SK-N-SH (cell line): ENCODE data around the gene SPIRE2. TPM values are rescaled to one million over a fixed set of nuclear protein-coding genes. Genes with fewer than 3 reads are reported as not detected.

ENCODE experiments used
- CTCF ChIA-PET: fragments of 300-600, 350-600 bp; formaldehyde crosslinking; extraction: SDS; loops from one replicate; lab custom pipeline; 2021; lab: Yijun Ruan, JAX
- POLR2A ChIA-PET: fragments of 350-600 bp; sonication (Branson Sonifier 250); formaldehyde crosslinking; extraction: SDS; loops from one replicate; lab custom pipeline; 2020; ENCODE audit warnings: antibody characterized with exemption, inconsistent platforms; lab: Yijun Ruan, JAX
- DNase-seq: peaks from one replicate; pipeline ENCODE4 v3.0.0; 2012
- H2AFZ ChIP-seq: fragments of 200-600 bp; sonication (generic); 2 replicates; pipeline ENCODE4 v1.8.1; 2016; ENCODE audit warnings: antibody characterized with exemption, mild to moderate bottlenecking, low read depth
- H3F3A ChIP-seq: fragments of 200-600 bp; sonication (generic); replicated peaks from 2 replicates; pipeline ENCODE3; 2016; ENCODE audit warnings: antibody characterized with exemption, mild to moderate bottlenecking; ENCODE audit not compliant: insufficient read depth
- H3K27ac ChIP-seq, 2 experiments: fragments of 200-500 bp in 1 of 2; fragments of 200-600 bp in 1 of 2; sonication (Bioruptor generic) in 1 of 2; sonication (generic), shearing (Covaris generic) in 1 of 2; 2 replicates each; pipeline versions ENCODE4 v1.5.1 to v1.6.1; 2014 to 2016; ENCODE audit warnings: low read depth in 2 of 2, inconsistent platforms in 1 of 2, low read length in 1 of 2, mild to moderate bottlenecking in 1 of 2, mixed read lengths in 1 of 2
- H3K27me3 ChIP-seq: fragments of 200-600 bp; sonication (generic), shearing (Covaris generic); 2 replicates; pipeline ENCODE4 v1.6.1; 2016; ENCODE audit warnings: mixed run types; ENCODE audit not compliant: insufficient read depth
- H3K36me3 ChIP-seq, 2 experiments: fragments of 200-500 bp in 1 of 2; fragments of 200-600 bp in 1 of 2; sonication (Bioruptor generic) in 1 of 2; sonication (generic) in 1 of 2; replicated peaks in 1 of 2; 2 replicates each; pipeline versions ENCODE3 to v1.5.1; 2014 to 2016; ENCODE audit warnings: low read length in 1 of 2, mild to moderate bottlenecking in 1 of 2; ENCODE audit not compliant: insufficient read depth in 2 of 2, control insufficient read depth in 1 of 2
- H3K4me1 ChIP-seq, 2 experiments: fragments of 200-500 bp in 1 of 2; fragments of 200-600 bp in 1 of 2; sonication (Bioruptor generic) in 1 of 2; sonication (generic), shearing (Covaris generic) in 1 of 2; 2 replicates each; pipeline versions ENCODE4 v1.5.1 to v1.6.1; 2014 to 2016; ENCODE audit warnings: low read depth in 1 of 2, low read length in 1 of 2, mixed run types in 1 of 2; ENCODE audit not compliant: insufficient read depth in 2 of 2, control insufficient read depth in 1 of 2
- H3K4me2 ChIP-seq: fragments of 200-600 bp; sonication (generic), shearing (Covaris generic); 2 replicates; pipeline ENCODE4 v1.6.1; 2017; ENCODE audit warnings: mixed run types
- H3K4me3 ChIP-seq, 2 experiments: fragments of 200-500 bp in 1 of 2; fragments of 200-600 bp in 1 of 2; sonication (Bioruptor generic) in 1 of 2; sonication (generic), shearing (Covaris generic) in 1 of 2; 2 replicates each; pipeline versions ENCODE4 v1.5.1 to v1.8.1; 2014 to 2016; ENCODE audit warnings: low read depth in 2 of 2, inconsistent platforms in 1 of 2, low read length in 1 of 2, mild to moderate bottlenecking in 1 of 2, mixed read lengths in 1 of 2, moderate library complexity in 1 of 2
- H3K79me2 ChIP-seq: fragments of 200-600 bp; sonication (generic); 2 replicates; pipeline ENCODE4 v1.8.1; 2017; ENCODE audit warnings: mild to moderate bottlenecking; ENCODE audit not compliant: insufficient read depth
- H3K9ac ChIP-seq: fragments of 200-600 bp; sonication (generic); 2 replicates; pipeline ENCODE4 v1.6.1; 2017; ENCODE audit warnings: mixed run types
- H3K9me2 ChIP-seq: fragments of 200-600 bp; sonication (generic); 2 replicates; pipeline ENCODE4 v1.6.1; 2017; ENCODE audit warnings: mixed run types
- H3K9me3 ChIP-seq: fragments of 200-600 bp; sonication (generic); 2 replicates; pipeline ENCODE4 v1.6.1; 2017; ENCODE audit warnings: mixed run types, mild to moderate bottlenecking, moderate library complexity
- H4K20me1 ChIP-seq: fragments of 200-600 bp; sonication (generic); 2 replicates; pipeline ENCODE4 v1.6.1; 2017; ENCODE audit warnings: mild to moderate bottlenecking, mixed run types; ENCODE audit not compliant: insufficient read depth
- ELF1 ChIP-seq: IDR thresholded peaks from 2 replicates; pipeline ENCODE4 v1.4.0; 2012
- FOXJ3 ChIP-seq: sonication (generic); formaldehyde crosslinking; IDR thresholded peaks from 2 replicates; pipeline ENCODE4 v1.5.1; 2020; ENCODE audit warnings: mild to moderate bottlenecking, missing genetic modification reagents
- FOXM1 ChIP-seq: IDR thresholded peaks from 2 replicates; pipeline ENCODE4 v1.4.0; 2012; ENCODE audit warnings: low read depth, mild to moderate bottlenecking
- JUND ChIP-seq: IDR thresholded peaks from 2 replicates; pipeline ENCODE4 v1.4.0; 2012
- NFIC ChIP-seq: IDR thresholded peaks from 2 replicates; pipeline ENCODE4 v1.4.0; 2012; ENCODE audit warnings: borderline replicate concordance
- NRF1 ChIP-seq: IDR thresholded peaks from 2 replicates; pipeline ENCODE4 v1.6.1; 2012; ENCODE audit warnings: low read depth, mild to moderate bottlenecking, low read length
- POLR2AphosphoS5 ChIP-seq: IDR thresholded peaks from 2 replicates; pipeline ENCODE4 v1.6.1; 2012; ENCODE audit warnings: low read depth, low read length
- RCOR1 ChIP-seq: fragments of 150-350 bp; IDR thresholded peaks from 2 replicates; pipeline ENCODE4 v1.6.1; 2017; ENCODE audit warnings: antibody characterized with exemption, low read length
- SIN3A ChIP-seq: IDR thresholded peaks from 2 replicates; pipeline ENCODE4 v1.6.1; 2012; ENCODE audit warnings: low read depth, mild to moderate bottlenecking, low read length, moderate library complexity, borderline replicate concordance
- TCF12 ChIP-seq: IDR thresholded peaks from 2 replicates; pipeline ENCODE4 v1.4.0; 2012
- USF2 ChIP-seq: fragments of 150-350 bp; IDR thresholded peaks from 2 replicates; pipeline ENCODE4 v1.6.1; 2017; ENCODE audit warnings: antibody characterized with exemption, low read length, low read depth, borderline replicate concordance
- YY1 ChIP-seq: IDR thresholded peaks from 2 replicates; pipeline ENCODE4 v1.4.0; 2012; ENCODE audit warnings: low read depth, mild to moderate bottlenecking
- WGBS: methylation state at CpG from one replicate; pipeline ENCODE4 v1.1.6; 2017; ENCODE audit warnings: low lambda C conversion rate; 5-methylcytosine and 5-hydroxymethylcytosine counted together
- polyA plus RNA-seq, 3 experiments: library from polyadenylated mRNA; depleted of rRNA; stranded (reverse); fragments of >200 nt; gene quantifications; 2 replicates each; pipeline ENCODE4 v1.2.3, GENCODE V29; 2012
- TF ChIP-seq, protein P1 (sequence below): IDR thresholded peaks from 2 replicates; pipeline ENCODE4 v1.4.0; 2012; ENCODE audit warnings: low read depth, borderline replicate concordance
- TF ChIP-seq, protein P2 (sequence below): IDR thresholded peaks from 2 replicates; pipeline ENCODE4 v1.4.0; 2012; ENCODE audit warnings: low read depth, borderline replicate concordance

Gene SPIRE2
- polyA plus RNA-seq, 1 of the 3 experiments (the other 2 are of a cell fraction), result 15.3 TPM

DNA sequence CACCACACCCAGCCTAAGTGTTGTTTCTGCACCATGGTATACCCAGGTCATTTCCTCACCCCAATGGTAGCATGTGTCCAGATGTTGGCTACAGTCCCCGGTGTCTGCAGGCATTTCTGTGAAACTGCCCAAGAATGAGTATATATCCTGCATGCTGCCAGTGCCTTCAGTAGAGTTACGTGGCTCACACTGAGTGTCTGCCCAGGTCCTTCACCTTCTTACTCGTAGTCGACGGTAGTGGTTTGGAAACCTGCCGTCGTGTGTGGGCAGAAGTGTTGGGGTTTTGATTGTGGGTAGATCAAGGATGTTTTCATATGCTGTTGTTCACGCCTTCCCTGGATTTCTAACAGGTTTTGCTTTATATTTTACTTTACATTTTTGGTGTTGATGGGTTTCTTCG is 61.9 kb downstream of the SPIRE2 start:
- 0 out of 2 replicates have a peak, but pooled peaks cover 18% of the 10 kb centered on the region for H4K20me1 ChIP-seq
- no peak overlapping the region for H3K4me2 ChIP-seq
- no peak overlapping the region for H2AFZ ChIP-seq
- H3K27ac ChIP-seq, result no peak overlapping the region
- no peak overlapping the region for H3K4me3 ChIP-seq
- no peaks in the 10 kb centered on the region for H3K27me3 ChIP-seq
- CTCF ChIA-PET, result interaction anchor here (1.4 kb wide), 1 partner anchor 16 kb away, joined by 3 read pairs; no protein-coding TSS in a partner anchor
- POLR2A ChIA-PET, result no interaction called here
- WGBS, result 96% methylated on average over 9 of the region's 9 CpGs
- no peaks in the 10 kb centered on the region for H3K9me3 ChIP-seq
- H3F3A ChIP-seq, result peaks cover 3% of the 10 kb centered on the region
- DNase-seq, result no peak
- H3K9ac ChIP-seq, result no peak overlapping the region
- H3K4me1 ChIP-seq, result no peaks in the 10 kb centered on the region
- no peak for TF ChIP-seq FOXM1
- no peak for TF ChIP-seq SIN3A
- TF ChIP-seq RCOR1, result no peak
- TF ChIP-seq, protein P1, sequence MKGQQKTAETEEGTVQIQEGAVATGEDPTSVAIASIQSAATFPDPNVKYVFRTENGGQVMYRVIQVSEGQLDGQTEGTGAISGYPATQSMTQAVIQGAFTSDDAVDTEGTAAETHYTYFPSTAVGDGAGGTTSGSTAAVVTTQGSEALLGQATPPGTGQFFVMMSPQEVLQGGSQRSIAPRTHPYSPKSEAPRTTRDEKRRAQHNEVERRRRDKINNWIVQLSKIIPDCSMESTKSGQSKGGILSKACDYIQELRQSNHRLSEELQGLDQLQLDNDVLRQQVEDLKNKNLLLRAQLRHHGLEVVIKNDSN, result no peak
- H3K79me2 ChIP-seq, result peaks cover 19% of the 10 kb centered on the region; the same call in 1 of the 2 replicates
- H3K36me3 ChIP-seq, result peaks cover 39 to 48% of the 10 kb centered on the region in 2 experiments
- H3K9me2 ChIP-seq, result no peaks in the 10 kb centered on the region

DNA sequence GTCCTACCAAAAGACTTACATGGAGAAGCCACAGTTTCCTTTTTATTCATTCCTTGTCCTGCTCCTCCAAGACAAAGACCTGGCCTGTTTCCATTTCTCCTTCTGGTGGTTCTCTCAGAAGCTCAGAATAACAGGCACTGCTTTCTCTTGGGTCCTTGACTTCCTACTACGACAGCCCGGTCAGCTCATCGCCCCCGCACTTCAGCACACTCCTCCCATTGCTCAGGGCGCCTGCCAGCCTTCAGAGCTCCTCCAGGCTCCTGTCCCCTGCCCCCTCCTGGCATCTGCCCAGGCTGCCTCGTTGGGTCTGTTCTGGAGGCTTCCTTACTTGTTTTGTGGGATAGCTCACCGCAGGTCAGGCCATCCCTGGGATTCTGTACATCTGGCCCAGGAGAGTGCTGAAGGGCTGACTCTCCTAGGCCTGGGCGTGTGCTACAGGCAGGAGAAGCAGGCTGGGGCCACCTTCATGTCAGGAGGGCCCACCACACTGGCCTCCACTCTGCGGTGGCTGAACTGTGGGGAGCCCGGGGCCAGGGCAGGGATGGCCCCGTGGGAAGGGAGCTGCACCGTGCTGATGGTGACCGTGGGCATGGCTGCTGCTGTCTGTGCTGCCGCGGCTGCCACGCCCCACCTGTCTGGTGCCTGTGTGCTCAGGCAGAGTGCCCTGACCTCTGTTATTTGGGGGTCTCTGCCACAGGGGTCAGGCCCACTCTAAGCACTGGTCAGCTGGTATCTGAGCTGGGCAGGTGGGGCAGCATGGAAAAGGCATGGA is 62.8 kb downstream of the SPIRE2 start:
- Histone ChIP-seq H3K9me2 (no peaks in the 10 kb centered on the region), H3K36me3 (peaks cover 43 to 50% of the 10 kb centered on the region in 2 experiments), H3K27me3 (no peaks in the 10 kb centered on the region), H3K4me3 (no peak overlapping the region), H3K9me3 (no peaks in the 10 kb centered on the region), H3K4me2 (no peak overlapping the region), H4K20me1 (0 out of 2 replicates have a peak, but pooled peaks cover 15% of the 10 kb centered on the region), H3F3A (no peaks in the 10 kb centered on the region), H2AFZ (no peak overlapping the region), H3K9ac (no peak overlapping the region), H3K27ac (no peak overlapping the region), H3K79me2 (peaks cover 14% of the 10 kb centered on the region; the same call in 1 of the 2 replicates), H3K4me1 (no peaks in the 10 kb centered on the region)
- TF ChIP-seq NFIC (no peak), POLR2AphosphoS5 (no peak), FOXM1 (no peak), TCF12 (no peak), USF2 (no peak), FOXJ3 (no peak), NRF1 (no peak), JUND (no peak), ELF1 (no peak), YY1 (no peak)
- TF ChIP-seq, protein P2, sequence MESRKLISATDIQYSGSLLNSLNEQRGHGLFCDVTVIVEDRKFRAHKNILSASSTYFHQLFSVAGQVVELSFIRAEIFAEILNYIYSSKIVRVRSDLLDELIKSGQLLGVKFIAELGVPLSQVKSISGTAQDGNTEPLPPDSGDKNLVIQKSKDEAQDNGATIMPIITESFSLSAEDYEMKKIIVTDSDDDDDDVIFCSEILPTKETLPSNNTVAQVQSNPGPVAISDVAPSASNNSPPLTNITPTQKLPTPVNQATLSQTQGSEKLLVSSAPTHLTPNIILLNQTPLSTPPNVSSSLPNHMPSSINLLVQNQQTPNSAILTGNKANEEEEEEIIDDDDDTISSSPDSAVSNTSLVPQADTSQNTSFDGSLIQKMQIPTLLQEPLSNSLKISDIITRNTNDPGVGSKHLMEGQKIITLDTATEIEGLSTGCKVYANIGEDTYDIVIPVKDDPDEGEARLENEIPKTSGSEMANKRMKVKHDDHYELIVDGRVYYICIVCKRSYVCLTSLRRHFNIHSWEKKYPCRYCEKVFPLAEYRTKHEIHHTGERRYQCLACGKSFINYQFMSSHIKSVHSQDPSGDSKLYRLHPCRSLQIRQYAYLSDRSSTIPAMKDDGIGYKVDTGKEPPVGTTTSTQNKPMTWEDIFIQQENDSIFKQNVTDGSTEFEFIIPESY, result no peak
- POLR2A ChIA-PET, result interaction anchor here (0.9 kb wide), 1 partner anchor 19 kb away, joined by 3 read pairs; no protein-coding TSS in a partner anchor
- no peak for DNase-seq
- 90% methylated on average over 8 of the region's 16 CpGs for WGBS
- CTCF ChIA-PET, result interaction anchor here (1.0 to 1.4 kb wide), 2 partner anchors 9 to 16 kb away, joined by 3 to 4 read pairs; no protein-coding TSS in a partner anchor
